ENCODE data around the gene ABHD6. TPM values are rescaled to one million over a fixed set of nuclear protein-coding genes. Genes with fewer than 3 reads are reported as not detected.

Gene ABHD6
- total RNA-seq, 4 donors from 2014 or later = 14.7 to 28.6 (median 18.0) TPM

DNA sequence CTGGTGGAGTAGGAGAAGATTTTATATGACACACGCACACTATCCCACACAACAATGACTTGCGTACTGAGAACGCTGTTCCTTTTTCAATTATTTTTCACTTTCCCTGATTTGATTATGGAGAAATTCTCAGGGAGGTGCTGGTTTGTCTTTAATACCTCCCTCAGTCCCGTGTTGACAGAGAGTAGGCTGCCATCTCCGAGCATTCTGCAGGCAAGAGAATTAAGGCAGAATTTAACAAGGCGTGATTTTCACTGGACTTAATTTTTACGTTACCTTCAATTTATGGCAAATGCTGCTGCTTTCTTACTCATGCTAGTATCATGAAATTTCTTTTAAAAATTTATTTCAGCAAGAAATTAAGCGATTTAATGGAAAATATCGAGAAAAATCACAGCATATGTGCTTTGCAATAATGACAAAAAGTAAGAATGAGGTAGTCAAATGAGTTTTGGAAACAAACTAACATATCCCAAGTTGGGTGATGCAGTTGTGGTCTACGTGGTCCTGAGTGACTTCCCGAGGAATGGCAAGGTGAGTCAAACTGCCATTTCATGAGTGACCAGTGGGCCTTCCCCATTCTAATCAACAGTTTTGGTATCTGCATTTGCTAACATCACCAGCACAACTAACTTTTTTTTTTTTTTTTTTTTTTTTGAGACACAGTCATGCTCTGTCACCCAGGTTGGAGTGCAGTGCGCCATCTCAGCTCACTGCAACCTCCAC, 43.7 kb upstream of the ABHD6 start:
- Histone ChIP-seq H3K9me3 (no peaks in the 10 kb centered on the region), H3K4me3 (replicated peaks in 1 of 3) (no peak overlapping the region), H3K27ac (no peak overlapping the region), H3K36me3 (no peaks in the 10 kb centered on the region), H3K4me1 (peaks cover 0 to 10% of the 10 kb centered on the region in 2 donors), H3K27me3 (no peaks in the 10 kb centered on the region)
- DNase-seq = no peak
- intact Hi-C loops (cut with DNase I) = no loop called here
- TF ChIP-seq POLR2A (IDR thresholded peaks at IDR 0.05) = no peak
- TF ChIP-seq, protein P1, sequence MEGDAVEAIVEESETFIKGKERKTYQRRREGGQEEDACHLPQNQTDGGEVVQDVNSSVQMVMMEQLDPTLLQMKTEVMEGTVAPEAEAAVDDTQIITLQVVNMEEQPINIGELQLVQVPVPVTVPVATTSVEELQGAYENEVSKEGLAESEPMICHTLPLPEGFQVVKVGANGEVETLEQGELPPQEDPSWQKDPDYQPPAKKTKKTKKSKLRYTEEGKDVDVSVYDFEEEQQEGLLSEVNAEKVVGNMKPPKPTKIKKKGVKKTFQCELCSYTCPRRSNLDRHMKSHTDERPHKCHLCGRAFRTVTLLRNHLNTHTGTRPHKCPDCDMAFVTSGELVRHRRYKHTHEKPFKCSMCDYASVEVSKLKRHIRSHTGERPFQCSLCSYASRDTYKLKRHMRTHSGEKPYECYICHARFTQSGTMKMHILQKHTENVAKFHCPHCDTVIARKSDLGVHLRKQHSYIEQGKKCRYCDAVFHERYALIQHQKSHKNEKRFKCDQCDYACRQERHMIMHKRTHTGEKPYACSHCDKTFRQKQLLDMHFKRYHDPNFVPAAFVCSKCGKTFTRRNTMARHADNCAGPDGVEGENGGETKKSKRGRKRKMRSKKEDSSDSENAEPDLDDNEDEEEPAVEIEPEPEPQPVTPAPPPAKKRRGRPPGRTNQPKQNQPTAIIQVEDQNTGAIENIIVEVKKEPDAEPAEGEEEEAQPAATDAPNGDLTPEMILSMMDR (IDR thresholded peaks at IDR 0.05) = no peak
- 93 to 96% methylated on average over 12 of the region's 12 CpGs for WGBS, 2 donors

DNA sequence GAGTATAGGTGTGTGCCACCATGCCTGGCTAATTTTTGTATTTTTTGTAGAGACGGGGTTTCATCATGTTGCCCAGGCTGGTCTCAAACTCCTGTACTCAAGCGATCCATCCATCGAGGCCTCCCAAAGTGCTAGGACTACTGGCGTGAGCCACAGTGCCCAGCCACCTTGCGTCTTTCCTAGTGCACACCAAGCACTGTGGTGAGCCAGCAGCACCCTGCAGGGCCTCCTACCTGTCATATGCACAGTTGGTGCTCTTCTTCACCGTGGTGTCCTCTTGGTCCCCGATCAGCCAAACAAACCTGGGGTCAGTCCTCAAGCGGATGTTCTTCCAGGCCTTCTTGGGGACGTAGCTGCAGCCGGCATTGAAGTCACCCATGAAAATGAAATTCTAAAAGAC, 40.0 kb upstream of the ABHD6 start:
- Histone ChIP-seq H3K27me3 (no peaks in the 10 kb centered on the region), H3K36me3 (no peaks in the 10 kb centered on the region), H3K4me1 (peaks cover 0 to 4% of the 10 kb centered on the region in 2 donors), H3K4me3 (replicated peaks in 1 of 3) (no peak overlapping the region), H3K27ac (peak overlapping the region in 2 of 3 donors; percentile 42 to 65), H3K9me3 (no peaks in the 10 kb centered on the region)
- TF ChIP-seq, protein P1 (IDR thresholded peaks at IDR 0.05) = no peak
- TF ChIP-seq POLR2A (IDR thresholded peaks at IDR 0.05) = no peak
- intact Hi-C loops (cut with DNase I) = no loop called here
- 94 to 95% methylated on average over 10 of the region's 10 CpGs for WGBS, 2 donors
- no peak for DNase-seq

DNA sequence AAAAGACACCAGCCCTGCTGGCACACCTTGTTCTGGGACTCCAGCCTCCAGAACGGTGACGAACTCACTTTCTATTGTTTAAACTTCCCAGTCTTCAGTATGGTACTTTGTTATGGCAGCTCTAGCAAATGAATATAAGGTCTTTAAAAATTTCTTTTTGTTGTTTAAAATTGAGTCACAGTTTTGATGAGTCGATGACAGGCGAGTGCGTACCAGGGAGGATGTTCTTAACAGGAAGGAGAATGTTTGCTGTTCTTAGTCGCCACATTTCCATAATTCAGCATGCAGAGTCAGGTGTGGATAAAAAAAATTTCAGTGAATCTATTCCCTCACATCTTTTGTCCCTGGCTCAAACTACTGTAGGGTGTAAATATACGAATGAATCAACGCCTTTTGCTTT, 39.2 kb upstream of the ABHD6 start:
- H3K27ac ChIP-seq = peak overlapping the region in 2 of 3 donors; percentile 42 to 65
- H3K9me3 ChIP-seq = no peaks in the 10 kb centered on the region
- no peak overlapping the region for H3K4me3 ChIP-seq (replicated peaks in 1 of 3)
- TF ChIP-seq POLR2A (IDR thresholded peaks at IDR 0.05) = no peak
- TF ChIP-seq, protein P1 (IDR thresholded peaks at IDR 0.05) = no peak
- 83 to 85% methylated on average over 8 of the region's 8 CpGs for WGBS, 2 donors
- intact Hi-C loops (cut with DNase I) = no loop called here
- no peaks in the 10 kb centered on the region for H3K27me3 ChIP-seq
- H3K4me1 ChIP-seq = peaks cover 0 to 4% of the 10 kb centered on the region in 2 donors
- H3K36me3 ChIP-seq = no peaks in the 10 kb centered on the region
- no peak for DNase-seq

DNA sequence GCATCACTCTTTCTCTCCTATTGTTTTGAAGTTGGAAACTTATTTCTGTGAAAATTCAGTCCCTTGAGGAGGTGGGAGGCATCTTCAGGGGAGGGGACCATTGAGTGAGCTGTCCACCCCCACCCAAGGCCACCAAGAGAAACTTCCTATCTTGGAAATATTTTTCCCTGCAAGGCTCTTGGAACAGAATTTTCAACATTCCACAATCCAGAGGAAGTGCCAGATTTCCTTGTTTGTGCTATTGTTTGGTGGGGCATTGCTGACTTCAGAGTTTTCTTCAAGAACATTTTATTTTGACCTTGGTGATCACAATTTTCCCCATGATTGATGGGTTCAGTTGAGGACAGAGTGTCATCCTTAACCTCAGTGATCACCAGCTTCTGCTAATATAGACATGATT, 38.8 kb upstream of the ABHD6 start:
- no peak for TF ChIP-seq POLR2A (IDR thresholded peaks at IDR 0.05)
- TF ChIP-seq, protein P1 (IDR thresholded peaks at IDR 0.05) = no peak
- no peaks in the 10 kb centered on the region for H3K36me3 ChIP-seq
- peaks cover 0 to 4% of the 10 kb centered on the region in 2 donors for H3K4me1 ChIP-seq
- H3K9me3 ChIP-seq = no peaks in the 10 kb centered on the region
- no peak overlapping the region for H3K4me3 ChIP-seq (replicated peaks in 1 of 3)
- intact Hi-C loops (cut with DNase I) = no loop called here
- H3K27ac ChIP-seq = peak overlapping the region in 2 of 3 donors; percentile 42 to 73
- no peak for DNase-seq
- H3K27me3 ChIP-seq = no peaks in the 10 kb centered on the region

DNA sequence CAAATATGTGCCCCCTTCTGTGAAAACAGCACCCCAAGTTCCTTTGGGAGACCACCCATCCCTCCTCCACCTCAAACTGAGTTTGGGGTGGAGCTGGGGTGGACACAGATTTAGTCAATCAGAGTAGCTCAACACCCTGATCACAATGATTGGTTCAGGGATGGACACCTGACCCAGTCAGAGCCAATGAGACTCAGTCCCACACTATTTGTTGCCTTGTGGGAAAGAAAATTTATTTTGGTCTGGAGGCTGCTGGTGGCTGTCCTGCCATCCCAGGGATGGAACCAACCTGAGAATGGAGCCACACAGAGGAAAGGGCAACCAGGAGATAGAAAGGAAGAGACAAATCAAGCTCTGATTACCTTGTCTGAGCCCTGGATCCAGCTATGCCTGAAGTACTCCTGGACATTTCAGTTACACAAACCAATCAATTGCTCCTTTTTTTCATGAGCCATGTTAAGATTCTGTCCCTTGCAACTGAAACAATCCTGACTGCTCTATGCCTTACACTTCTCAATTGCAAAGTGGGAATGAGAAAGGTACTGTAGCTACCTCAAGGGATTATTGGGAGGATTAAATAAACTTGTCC, 37.4 kb upstream of the ABHD6 start:
- Histone ChIP-seq H3K4me1 (peaks cover 0 to 4% of the 10 kb centered on the region in 2 donors), H3K27me3 (no peaks in the 10 kb centered on the region), H3K27ac (peak overlapping the region in 2 of 3 donors; percentile 10 to 54), H3K4me3 (replicated peaks in 1 of 3) (no peak overlapping the region), H3K9me3 (no peaks in the 10 kb centered on the region), H3K36me3 (no peaks in the 10 kb centered on the region)
- intact Hi-C loops (cut with DNase I) = no loop called here
- DNase-seq = no peak
- TF ChIP-seq POLR2A (IDR thresholded peaks at IDR 0.05) = no peak
- TF ChIP-seq, protein P1 (IDR thresholded peaks at IDR 0.05) = no peak
